ENCODE measurements around the gene TBL1X. TPM values are rescaled to one million over a fixed set of nuclear protein-coding genes. Genes with fewer than 3 reads are reported as not detected.

TBL1X gene
- total and polyA plus RNA-seq, 10 of the 15 experiments (the other 5 are each of a cell fraction or from before 2014, with no cell fraction given) = 4.4 to 26.3 (median 10.6) TPM

- Histone ChIP-seq H3K4me1 (ENCODE audit: control insufficient read depth, insufficient read depth, low read length) (no peaks in the 10 kb centered on the region), H4K20me1 (ENCODE audit: control insufficient read depth, insufficient read depth) (no peaks in the 10 kb centered on the region; the same call in 1 of the 2 replicates), H3K9me3 (replicated peaks; ENCODE audit: control insufficient read depth, insufficient read depth, low read length) (no peaks in the 10 kb centered on the region), H3K27me3 (replicated peaks in 1 of 2; ENCODE audit: control insufficient read depth in 2 of 2, insufficient read depth in 2 of 2, low read length in 1 of 2) (no peaks in the 10 kb centered on the region), H3K4me3 (no peak overlapping the region), H3K9ac (ENCODE audit: control insufficient read depth, insufficient read depth, low read length) (no peak overlapping the region), H3K36me3 (ENCODE audit: control insufficient read depth in 2 of 2, insufficient read depth in 2 of 2, low read length in 1 of 2) (no peaks in the 10 kb centered on the region), H3K4me2 (ENCODE audit: control insufficient read depth, insufficient read depth) (no peak overlapping the region), H3K27ac (ENCODE audit: control insufficient read depth, insufficient read depth) (no peak overlapping the region), H2AFZ (ENCODE audit: control insufficient read depth, low read depth, low read length) (no peak overlapping the region), H3K79me2 (ENCODE audit: control insufficient read depth, insufficient read depth, low read length) (no peaks in the 10 kb centered on the region)
- RAD21 ChIA-PET (ENCODE audit: unreplicated experiment) = no interaction called here
- CTCF ChIA-PET = no interaction called here
- SMC1A ChIA-PET (ENCODE audit: uncharacterized antibody, unreplicated experiment) = interaction anchor here (1.1 kb wide), 1 partner anchor 13 kb away, joined by 3 read pairs; no protein-coding TSS in a partner anchor
- no TSS peak for BruUV-seq (replicated peaks)
- TF ChIP-seq MEF2A (IDR thresholded peaks at IDR 0.05; ENCODE audit: insufficient read depth, low read depth, low read length) = no peak
- TF ChIP-seq CBX3 (IDR thresholded peaks at IDR 0.05; ENCODE audit: borderline replicate concordance, low read depth) = no peak
- no peak for TF ChIP-seq SRF (IDR thresholded peaks at IDR 0.05; ENCODE audit: low read depth in 2 of 2, low read length in 2 of 2)
- no peak for TF ChIP-seq NR2F1 (conservative IDR thresholded peaks at IDR 0.05)
- no peak for TF ChIP-seq BCLAF1 (IDR thresholded peaks at IDR 0.05)
- TF ChIP-seq HDAC2 (IDR thresholded peaks at IDR 0.05) = no peak
- no peak for TF ChIP-seq BCL11A (IDR thresholded peaks at IDR 0.05; ENCODE audit: low read depth, low read length)
- TF ChIP-seq SKIL (IDR thresholded peaks at IDR 0.05; ENCODE audit: low read depth, poor library complexity, severe bottlenecking) = no peak
- TF ChIP-seq EZH2 (IDR thresholded peaks at IDR 0.05; ENCODE audit: borderline replicate concordance, control insufficient read depth, low read depth, low read length) = no peak
- no peak for TF ChIP-seq MXI1 (IDR thresholded peaks at IDR 0.05; ENCODE audit: low read depth, low read length)
- TF ChIP-seq SMARCA5 (IDR thresholded peaks at IDR 0.05) = no peak
- TF ChIP-seq PBX3 (IDR thresholded peaks at IDR 0.05; ENCODE audit: insufficient replicate concordance, low read depth, low read length) = no peak
- no peak for TF ChIP-seq ZZZ3 (IDR thresholded peaks at IDR 0.05; ENCODE audit: control insufficient read depth, insufficient read length, low read depth)
- TF ChIP-seq YY1 (IDR thresholded peaks at IDR 0.05; ENCODE audit: low read depth, low read length) = no peak
- in situ Hi-C loops (cut with MboI) = no loop called here
- 76% methylated on average over 11 of the region's 11 CpGs for WGBS (ENCODE audit: insufficient coverage, insufficient replicate concordance, low lambda C conversion rate, missing lambda C conversion rate)
- ATAC-seq (no peak), FAIRE-seq (no peak), DNase-seq (ENCODE audit: low read depth, low spot score) (no peak)
- intact Hi-C loops (cut with micrococcal nuclease; ENCODE audit: unreplicated experiment) = no loop called here
- POLR2A ChIA-PET = no interaction called here
Measured at GRCh38 chrX:9557091-9557490, 92.2 kb downstream of the TBL1X start.

Measured in GM12878 (cell line).